GM23338 (cell line): ENCODE measurements around the gene SNCB. TPM values are rescaled to one million over a fixed set of nuclear protein-coding genes. Genes with fewer than 3 reads are reported as not detected.

Experiments
- ATAC-seq: fragments of 200-7000 bp; cut with Tn5 transposase; 3 replicates; pipeline ENCODE4 v1.9.1; 2020
- DNase-seq: peaks from one replicate; pipeline ENCODE4 v3.0.0-alpha.2; 2015; ENCODE audit warnings: low spot score
- H2AFZ ChIP-seq: fragments of 200-600 bp; sonication (generic); 2 replicates; pipeline ENCODE4 v1.8.0; 2016; ENCODE audit warnings: antibody characterized with exemption, mild to moderate bottlenecking, moderate library complexity
- H3F3A ChIP-seq: fragments of 200-600 bp; sonication (generic); replicated peaks from 2 replicates; pipeline ENCODE4 v1.8.0; 2017; ENCODE audit warnings: antibody characterized with exemption, mixed run types, low read depth
- H3K27ac ChIP-seq: fragments of 200-600 bp; sonication (generic); 2 replicates; pipeline ENCODE4 v1.6.1; 2016; ENCODE audit warnings: low read depth
- H3K27me3 ChIP-seq: fragments of 200-600 bp; sonication (generic); 2 replicates; pipeline ENCODE4 v1.8.0; 2016; ENCODE audit warnings: mild to moderate bottlenecking, mixed run types, moderate library complexity; ENCODE audit not compliant: insufficient read depth
- H3K36me3 ChIP-seq: fragments of 200-600 bp; sonication (generic); 2 replicates; pipeline ENCODE4 v1.8.0; 2016; ENCODE audit warnings: mild to moderate bottlenecking; ENCODE audit not compliant: insufficient read depth
- H3K4me1 ChIP-seq: fragments of 200-600 bp; sonication (generic); 2 replicates; pipeline ENCODE4 v1.8.0; 2016; ENCODE audit warnings: mild to moderate bottlenecking, moderate library complexity; ENCODE audit not compliant: insufficient read depth
- H3K4me2 ChIP-seq: fragments of 200-600 bp; sonication (generic); 2 replicates; pipeline ENCODE4 v1.7.1; 2017; ENCODE audit warnings: mixed run types
- H3K4me3 ChIP-seq: fragments of 200-600 bp; sonication (generic); 2 replicates; pipeline ENCODE4 v1.6.1; 2016; ENCODE audit warnings: mixed run types
- H3K79me2 ChIP-seq: fragments of 200-600 bp; sonication (generic); replicated peaks from 2 replicates; pipeline ENCODE4 v1.8.0; 2017; ENCODE audit warnings: mild to moderate bottlenecking; ENCODE audit not compliant: insufficient read depth
- H3K9me2 ChIP-seq: fragments of 200-600 bp; sonication (generic); 2 replicates; pipeline ENCODE4 v1.8.0; 2017; ENCODE audit not compliant: insufficient read depth
- H4K20me1 ChIP-seq: fragments of 200-600 bp; sonication (generic); replicated peaks from 2 replicates; pipeline ENCODE4 v1.8.0; 2017; ENCODE audit warnings: mild to moderate bottlenecking; ENCODE audit not compliant: insufficient read depth
- H3K27ac Mint-ChIP-seq: 2 replicates; pipeline ENCODE4 v1.8.0; 2020; ENCODE audit warnings: inconsistent platforms, mild to moderate bottlenecking, moderate library complexity, mixed read lengths
- H3K27me3 Mint-ChIP-seq: 3 replicates; pipeline ENCODE4 v1.8.0; 2022; ENCODE audit warnings: low read depth, mild to moderate bottlenecking, moderate library complexity, mixed read lengths, inconsistent platforms; ENCODE audit not compliant: insufficient read depth, poor library complexity
- H3K36me3 Mint-ChIP-seq: 3 replicates; pipeline ENCODE4 v1.8.0; 2021; ENCODE audit warnings: low read depth, mild to moderate bottlenecking, inconsistent platforms, moderate library complexity, mixed read lengths
- H3K4me1 Mint-ChIP-seq: 3 replicates; pipeline ENCODE4 v1.8.0; 2020; ENCODE audit warnings: mild to moderate bottlenecking, inconsistent platforms, mixed read lengths
- H3K4me3 Mint-ChIP-seq: 3 replicates; pipeline ENCODE4 v1.8.0; 2021; ENCODE audit warnings: moderate library complexity, mild to moderate bottlenecking, inconsistent platforms, mixed read lengths
- H3K9me3 Mint-ChIP-seq: 3 replicates; pipeline ENCODE4 v1.8.0; 2020; ENCODE audit warnings: moderate library complexity, mild to moderate bottlenecking, inconsistent platforms, mixed read lengths
- CREB1 ChIP-seq: fragments of 250-450 bp; sonication (Bioruptor Pico); IDR thresholded peaks from 2 replicates; pipeline ENCODE4 v1.5.0; 2020; ENCODE audit warnings: low read depth, mild to moderate bottlenecking, moderate library complexity
- CTCF ChIP-seq, 2 experiments: fragments of 200-600 bp in 1 of 2; sonication (generic) in 1 of 2; conservative IDR thresholded peaks; 2 replicates each; pipeline versions ENCODE4 v1.5.1 to v1.6.1; 2016 to 2017; ENCODE audit warnings: antibody characterized with exemption in 2 of 2, low read depth in 2 of 2, mild to moderate bottlenecking in 2 of 2, moderate library complexity in 1 of 2
- ETS1 ChIP-seq: IDR thresholded peaks from 2 replicates; pipeline ENCODE4 v1.6.1; 2016; ENCODE audit warnings: antibody characterized with exemption
- EZH2 ChIP-seq: fragments of 200-600 bp; sonication (generic); IDR thresholded peaks from one replicate; pipeline ENCODE4 v1.8.0; 2017; ENCODE audit warnings: antibody characterized with exemption, mild to moderate bottlenecking, low read depth; ENCODE audit not compliant: unreplicated experiment
- EZH2phosphoT487 ChIP-seq: fragments of 200-600 bp; sonication (generic); IDR thresholded peaks from one replicate; pipeline ENCODE4 v1.8.1; 2018; ENCODE audit warnings: antibody characterized with exemption; ENCODE audit not compliant: unreplicated experiment
- JUNB ChIP-seq: IDR thresholded peaks from one replicate; pipeline ENCODE4 v1.6.1; 2016; ENCODE audit warnings: antibody characterized with exemption; ENCODE audit not compliant: unreplicated experiment
- NANOG ChIP-seq: IDR thresholded peaks from 2 replicates; pipeline ENCODE4 v1.6.1; 2016; ENCODE audit warnings: antibody characterized with exemption, borderline replicate concordance
- POLR2AphosphoS5 ChIP-seq: IDR thresholded peaks from 2 replicates; pipeline ENCODE4 v1.6.1; 2016; ENCODE audit warnings: antibody characterized with exemption, low read depth
- REST ChIP-seq: IDR thresholded peaks from one replicate; pipeline ENCODE4 v1.6.1; 2018; ENCODE audit warnings: antibody characterized with exemption; ENCODE audit not compliant: unreplicated experiment
- STAT1 ChIP-seq: IDR thresholded peaks from one replicate; pipeline ENCODE4 v1.6.1; 2016; ENCODE audit warnings: antibody characterized with exemption; ENCODE audit not compliant: unreplicated experiment
- ZNF114 ChIP-seq: fragments of 250-450 bp; sonication (Bioruptor Pico); IDR thresholded peaks from 2 replicates; pipeline ENCODE4 v1.5.0; 2020; ENCODE audit warnings: mild to moderate bottlenecking, moderate library complexity
- ZNF331 ChIP-seq: fragments of 250-450 bp; sonication (Bioruptor Pico); IDR thresholded peaks from 2 replicates; pipeline ENCODE4 v1.5.0; 2020; ENCODE audit warnings: low read depth, mild to moderate bottlenecking, moderate library complexity
- polyA plus RNA-seq: library from polyadenylated mRNA; unstranded; fragments of >200 nt; fragmentation: Nextera tagmentation; extraction: Ambion mirVana; gene quantifications from 2 replicates; pipeline ENCODE4 v1.2.1, GENCODE V29; 2016
- total RNA-seq: library from RNA; depleted of rRNA; stranded (reverse); fragments of >200 nt; shearing (Covaris generic); gene quantifications from 2 replicates; pipeline ENCODE4 v1.2.3, GENCODE V29; 2014

SNCB gene
- total and polyA plus RNA-seq, 2 experiments from 2014 or later = 3.6 to 13.5 TPM

- H3K36me3 Mint-ChIP-seq = no peaks in the 10 kb centered on the region; the same call in 2 of the 3 replicates
Measured at GRCh38 chr5:176664886-176665285, 34.6 kb upstream of the SNCB start.

More at GRCh38 chr5:176664886-176665285, 34.6 kb upstream of the SNCB start:
- no peaks in the 10 kb centered on the region for H3K9me2 ChIP-seq
- H2AFZ ChIP-seq = no peak overlapping the region
- peaks cover 12% of the 10 kb centered on the region for H3K4me1 Mint-ChIP-seq
- no peak overlapping the region for H3K27ac ChIP-seq
- peaks cover 6% of the 10 kb centered on the region for H3K27me3 Mint-ChIP-seq
- H3K79me2 ChIP-seq = no peaks in the 10 kb centered on the region
- H3K4me3 Mint-ChIP-seq = no peak overlapping the region
- H4K20me1 ChIP-seq = no peaks in the 10 kb centered on the region
- H3K36me3 ChIP-seq = no peaks in the 10 kb centered on the region
- H3K9me3 Mint-ChIP-seq = peaks cover 3% of the 10 kb centered on the region; the same call in 2 of the 3 replicates
- peak; percentile 32 for ATAC-seq
- DNase-seq = peak; percentile 43
- no peaks in the 10 kb centered on the region for H3F3A ChIP-seq
- H3K4me2 ChIP-seq = no peak overlapping the region
- no peaks in the 10 kb centered on the region for H3K27me3 ChIP-seq
- H3K4me3 ChIP-seq = no peak overlapping the region
- TF ChIP-seq ZNF114 (CRISPR knock-in tag) (no peak), CTCF (conservative IDR thresholded peaks at IDR 0.05; ENCODE audit: low read depth in 2 of 2) (no peak), JUNB (no peak), EZH2phosphoT487 (no peak), ZNF331 (no peak), NANOG (no peak), EZH2 (no peak), ETS1 (no peak), CREB1 (CRISPR knock-in tag) (no peak), STAT1 (no peak), POLR2AphosphoS5 (no peak), REST (no peak)
- no peaks in the 10 kb centered on the region for H3K4me1 ChIP-seq
- H3K27ac Mint-ChIP-seq = no peak overlapping the region
